Stimulated activated naive CD8-positive, alpha-beta T cell treated with anti-CD3 and anti-CD28 coated beads, Interleukin-15, Interleukin-2, amounts not matched to agents 100 ng/mL and 50 ng/mL, for 24 hours (primary cell): Measurements from ENCODE around the gene HS3ST1.

Experiments
- H3K27ac Mint-ChIP-seq: one replicate; pipeline ENCODE4 v1.8.0; 2021; ENCODE audit warnings: mild to moderate bottlenecking, mixed read lengths
- H3K27me3 Mint-ChIP-seq: one replicate; pipeline ENCODE4 v1.8.0; 2021; ENCODE audit warnings: mixed read lengths
- H3K36me3 Mint-ChIP-seq: one replicate; pipeline ENCODE4 v1.8.0; 2021; ENCODE audit warnings: low read depth, mixed read lengths
- H3K4me1 Mint-ChIP-seq: one replicate; pipeline ENCODE4 v1.8.0; 2021; ENCODE audit warnings: low read depth, mixed read lengths
- H3K4me3 Mint-ChIP-seq: one replicate; pipeline ENCODE4 v1.8.0; 2021; ENCODE audit warnings: mild to moderate bottlenecking, mixed read lengths
- H3K9me3 Mint-ChIP-seq: one replicate; pipeline ENCODE4 v1.8.0; 2021; ENCODE audit warnings: mixed read lengths

Gene HS3ST1

GRCh38 chr4:11446155-11446811, 17.6 kb upstream of the HS3ST1 start:
- Mint-ChIP-seq H3K4me1 (peaks cover 4% of the 10 kb centered on the region), H3K27ac (no peak overlapping the region), H3K4me3 (no peak overlapping the region), H3K27me3 (peaks cover 5% of the 10 kb centered on the region), H3K36me3 (no peaks in the 10 kb centered on the region), H3K9me3 (peaks cover 3% of the 10 kb centered on the region)

- Mint-ChIP-seq H3K9me3 (no peaks in the 10 kb centered on the region), H3K27me3 (no peaks in the 10 kb centered on the region), H3K27ac (no peak overlapping the region), H3K36me3 (no peaks in the 10 kb centered on the region), H3K4me3 (no peak overlapping the region), H3K4me1 (peaks cover 13% of the 10 kb centered on the region)
Measured at GRCh38 chr4:11441194-11441556, 12.5 kb upstream of the HS3ST1 start.

GRCh38 chr4:11440481-11441193, 11.9 kb upstream of the HS3ST1 start:
- Mint-ChIP-seq H3K4me1 (peaks cover 17% of the 10 kb centered on the region), H3K4me3 (no peak overlapping the region), H3K36me3 (no peaks in the 10 kb centered on the region), H3K9me3 (no peaks in the 10 kb centered on the region), H3K27ac (no peak overlapping the region), H3K27me3 (no peaks in the 10 kb centered on the region)

- H3K4me1 Mint-ChIP-seq, result peaks cover 17% of the 10 kb centered on the region
- no peak overlapping the region for H3K27ac Mint-ChIP-seq
Measured at GRCh38 chr4:11439836-11440235, 11.1 kb upstream of the HS3ST1 start.

GRCh38 chr4:11438647-11439046, 10.0 kb upstream of the HS3ST1 start:
- Mint-ChIP-seq H3K27ac (no peak overlapping the region), H3K4me3 (no peak overlapping the region), H3K9me3 (no peaks in the 10 kb centered on the region), H3K27me3 (peaks cover 3% of the 10 kb centered on the region), H3K36me3 (no peaks in the 10 kb centered on the region), H3K4me1 (peaks cover 17% of the 10 kb centered on the region)

More at GRCh38 chr4:11439836-11440235, 11.1 kb upstream of the HS3ST1 start:
- Mint-ChIP-seq H3K4me3 (no peak overlapping the region), H3K27me3 (no peaks in the 10 kb centered on the region), H3K9me3 (no peaks in the 10 kb centered on the region), H3K36me3 (no peaks in the 10 kb centered on the region)

GRCh38 chr4:11436673-11437072, 8.0 kb upstream of the HS3ST1 start:
- Mint-ChIP-seq H3K27ac (no peak overlapping the region), H3K4me3 (no peak overlapping the region), H3K9me3 (no peaks in the 10 kb centered on the region), H3K36me3 (no peaks in the 10 kb centered on the region), H3K4me1 (peaks cover 12% of the 10 kb centered on the region), H3K27me3 (peaks cover 13% of the 10 kb centered on the region)

- Mint-ChIP-seq H3K27me3 (peaks cover 18% of the 10 kb centered on the region), H3K9me3 (no peaks in the 10 kb centered on the region), H3K36me3 (no peaks in the 10 kb centered on the region), H3K4me3 (no peak overlapping the region), H3K4me1 (peaks cover 12% of the 10 kb centered on the region), H3K27ac (no peak overlapping the region)
Measured at GRCh38 chr4:11436084-11436483, 7.4 kb upstream of the HS3ST1 start.

GRCh38 chr4:11435557-11435956, 6.9 kb upstream of the HS3ST1 start:
- H3K27me3 Mint-ChIP-seq, result peaks cover 22% of the 10 kb centered on the region
- no peaks in the 10 kb centered on the region for H3K36me3 Mint-ChIP-seq
- no peak overlapping the region for H3K27ac Mint-ChIP-seq
- H3K9me3 Mint-ChIP-seq, result no peaks in the 10 kb centered on the region
- H3K4me1 Mint-ChIP-seq, result peaks cover 12% of the 10 kb centered on the region
- no peak overlapping the region for H3K4me3 Mint-ChIP-seq

GRCh38 chr4:11431111-11431510, 2.4 kb upstream of the HS3ST1 start:
- Mint-ChIP-seq H3K27ac (no peak overlapping the region), H3K27me3 (peaks cover 48% of the 10 kb centered on the region), H3K4me3 (no peak overlapping the region), H3K9me3 (no peaks in the 10 kb centered on the region), H3K4me1 (peaks cover 31% of the 10 kb centered on the region), H3K36me3 (no peaks in the 10 kb centered on the region)

- H3K27ac Mint-ChIP-seq, result no peak overlapping the region
- no peaks in the 10 kb centered on the region for H3K9me3 Mint-ChIP-seq
- H3K4me1 Mint-ChIP-seq, result peaks cover 28% of the 10 kb centered on the region
- H3K4me3 Mint-ChIP-seq, result no peak overlapping the region
- H3K27me3 Mint-ChIP-seq, result peaks cover 48% of the 10 kb centered on the region
- H3K36me3 Mint-ChIP-seq, result no peaks in the 10 kb centered on the region
Measured at GRCh38 chr4:11430536-11430935, 1.8 kb upstream of the HS3ST1 start.

- H3K27me3 Mint-ChIP-seq, result peaks cover 48% of the 10 kb centered on the region
- peaks cover 28% of the 10 kb centered on the region for H3K4me1 Mint-ChIP-seq
- peak overlapping the region; percentile 74 for H3K4me3 Mint-ChIP-seq
- H3K36me3 Mint-ChIP-seq, result no peaks in the 10 kb centered on the region
- H3K9me3 Mint-ChIP-seq, result no peaks in the 10 kb centered on the region
- no peak overlapping the region for H3K27ac Mint-ChIP-seq
Measured at GRCh38 chr4:11429699-11430045, 978 bp upstream of the HS3ST1 start.

GRCh38 chr4:11428899-11429698, 405 bp upstream of the HS3ST1 start:
- peaks cover 28% of the 10 kb centered on the region for H3K4me1 Mint-ChIP-seq
- peaks cover 45% of the 10 kb centered on the region for H3K27me3 Mint-ChIP-seq
- H3K9me3 Mint-ChIP-seq, result no peaks in the 10 kb centered on the region
- H3K27ac Mint-ChIP-seq, result no peak overlapping the region
- peak overlapping the region; percentile 74 for H3K4me3 Mint-ChIP-seq
- no peaks in the 10 kb centered on the region for H3K36me3 Mint-ChIP-seq

- no peak overlapping the region for H3K27ac Mint-ChIP-seq
- H3K27me3 Mint-ChIP-seq, result peaks cover 41% of the 10 kb centered on the region
- H3K4me3 Mint-ChIP-seq, result peak overlapping the region; percentile 74
Measured at GRCh38 chr4:11427121-11427996, 1.3 kb downstream of the HS3ST1 start.

GRCh38 chr4:11426731-11427120, 2.0 kb downstream of the HS3ST1 start:
- Mint-ChIP-seq H3K4me1 (peaks cover 28% of the 10 kb centered on the region), H3K9me3 (no peaks in the 10 kb centered on the region), H3K27me3 (peaks cover 36% of the 10 kb centered on the region), H3K27ac (no peak overlapping the region), H3K4me3 (no peak overlapping the region), H3K36me3 (no peaks in the 10 kb centered on the region)

More at GRCh38 chr4:11427121-11427996, 1.3 kb downstream of the HS3ST1 start:
- Mint-ChIP-seq H3K9me3 (no peaks in the 10 kb centered on the region), H3K36me3 (no peaks in the 10 kb centered on the region), H3K4me1 (peaks cover 28% of the 10 kb centered on the region)
